ENCODE measurements around the gene MYRIP. TPM values are rescaled to one million over a fixed set of nuclear protein-coding genes. Genes with fewer than 3 reads are reported as not detected.

MYRIP gene
- total RNA-seq, 1 experiment from 2014 or later, result 0.59 TPM

DNA sequence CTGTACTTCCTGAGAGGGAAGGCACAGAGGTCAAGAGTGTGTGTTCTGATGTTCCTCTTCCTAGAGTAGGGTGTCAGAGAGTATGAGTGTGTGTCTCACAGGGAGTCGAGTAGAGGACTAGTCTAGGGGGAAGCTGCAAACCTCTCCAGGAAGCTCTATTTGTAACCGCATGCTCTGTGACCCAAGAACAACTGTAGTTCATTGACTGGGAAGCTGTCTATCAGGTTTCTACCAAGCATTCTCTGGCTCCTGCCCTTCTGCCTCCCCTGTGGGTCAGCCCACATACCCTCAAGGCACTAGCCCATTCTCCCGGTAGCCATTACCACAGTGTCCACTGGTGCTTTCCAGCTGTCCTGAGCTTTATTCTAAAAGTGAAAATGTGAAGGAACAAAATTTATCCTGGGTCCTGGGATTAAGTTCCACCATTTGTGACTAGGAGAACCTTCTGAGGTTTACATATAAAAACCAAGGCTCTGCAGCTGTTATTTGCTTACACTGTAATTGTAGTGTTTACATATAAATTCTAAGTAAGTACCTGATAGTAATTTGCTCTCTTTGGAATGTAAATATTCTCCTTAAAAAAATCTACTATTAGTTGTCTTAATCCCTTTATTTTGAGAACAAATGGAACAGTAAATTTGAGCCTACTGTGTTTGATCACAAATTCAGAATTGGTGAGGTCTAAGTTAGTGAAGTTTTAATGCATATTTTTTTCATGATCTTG is 40.7 kb downstream of the MYRIP start:
- no peak overlapping the region for H3K27ac Mint-ChIP-seq (ENCODE audit: unreplicated experiment)
- no peaks in the 10 kb centered on the region for H3K9me3 Mint-ChIP-seq (ENCODE audit: unreplicated experiment)
- TF ChIP-seq, protein P1, sequence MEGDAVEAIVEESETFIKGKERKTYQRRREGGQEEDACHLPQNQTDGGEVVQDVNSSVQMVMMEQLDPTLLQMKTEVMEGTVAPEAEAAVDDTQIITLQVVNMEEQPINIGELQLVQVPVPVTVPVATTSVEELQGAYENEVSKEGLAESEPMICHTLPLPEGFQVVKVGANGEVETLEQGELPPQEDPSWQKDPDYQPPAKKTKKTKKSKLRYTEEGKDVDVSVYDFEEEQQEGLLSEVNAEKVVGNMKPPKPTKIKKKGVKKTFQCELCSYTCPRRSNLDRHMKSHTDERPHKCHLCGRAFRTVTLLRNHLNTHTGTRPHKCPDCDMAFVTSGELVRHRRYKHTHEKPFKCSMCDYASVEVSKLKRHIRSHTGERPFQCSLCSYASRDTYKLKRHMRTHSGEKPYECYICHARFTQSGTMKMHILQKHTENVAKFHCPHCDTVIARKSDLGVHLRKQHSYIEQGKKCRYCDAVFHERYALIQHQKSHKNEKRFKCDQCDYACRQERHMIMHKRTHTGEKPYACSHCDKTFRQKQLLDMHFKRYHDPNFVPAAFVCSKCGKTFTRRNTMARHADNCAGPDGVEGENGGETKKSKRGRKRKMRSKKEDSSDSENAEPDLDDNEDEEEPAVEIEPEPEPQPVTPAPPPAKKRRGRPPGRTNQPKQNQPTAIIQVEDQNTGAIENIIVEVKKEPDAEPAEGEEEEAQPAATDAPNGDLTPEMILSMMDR (IDR thresholded peaks at IDR 0.05; ENCODE audit: insufficient read depth in 1 of 2, low read depth in 1 of 2, low read length in 1 of 2, severe bottlenecking in 1 of 2, unreplicated experiment in 1 of 2), result no peak
- Histone ChIP-seq H3K4me3 (ENCODE audit: low read depth, low read length) (no peak overlapping the region), H3K4me1 (no peaks in the 10 kb centered on the region), H3K27me3 (replicated peaks; ENCODE audit: control insufficient read depth, insufficient read depth, low read length) (no peaks in the 10 kb centered on the region), H3K9me3 (no peaks in the 10 kb centered on the region), H3K36me3 (ENCODE audit: control insufficient read depth, insufficient read depth, low read length) (no peaks in the 10 kb centered on the region)
- no peaks in the 10 kb centered on the region for H3K36me3 Mint-ChIP-seq (ENCODE audit: insufficient read depth, unreplicated experiment)
- no peaks in the 10 kb centered on the region for H3K4me1 Mint-ChIP-seq (ENCODE audit: low read depth, unreplicated experiment)
- intact Hi-C loops (cut with micrococcal nuclease; ENCODE audit: unreplicated experiment), result no loop called here
- peaks cover 3% of the 10 kb centered on the region for H3K27me3 Mint-ChIP-seq (ENCODE audit: insufficient read depth, unreplicated experiment)
- no peak overlapping the region for H3K4me3 Mint-ChIP-seq (ENCODE audit: unreplicated experiment)
- POLR2A ChIA-PET, result no interaction called here
- peak in 1 of 2 experiments; percentile 2 for DNase-seq
- no TSS peak for BruUV-seq (replicated peaks)
- CTCF ChIA-PET, result no interaction called here

- H3K4me3 Mint-ChIP-seq (ENCODE audit: unreplicated experiment), result no peak overlapping the region
- H3K9me3 Mint-ChIP-seq (ENCODE audit: unreplicated experiment), result no peaks in the 10 kb centered on the region
- no peaks in the 10 kb centered on the region for H3K4me1 Mint-ChIP-seq (ENCODE audit: low read depth, unreplicated experiment)
- H3K36me3 Mint-ChIP-seq (ENCODE audit: insufficient read depth, unreplicated experiment), result no peaks in the 10 kb centered on the region
- H3K4me3 ChIP-seq (ENCODE audit: low read depth, low read length), result no peak overlapping the region
- no peak for DNase-seq
- H3K27me3 Mint-ChIP-seq (ENCODE audit: insufficient read depth, unreplicated experiment), result peaks cover 3% of the 10 kb centered on the region
- intact Hi-C loops (cut with micrococcal nuclease; ENCODE audit: unreplicated experiment), result no loop called here
- no TSS peak for BruUV-seq (replicated peaks)
- CTCF ChIA-PET, result no interaction called here
- POLR2A ChIA-PET, result no interaction called here
- H3K9me3 ChIP-seq, result no peaks in the 10 kb centered on the region
- H3K27me3 ChIP-seq (replicated peaks; ENCODE audit: control insufficient read depth, insufficient read depth, low read length), result no peaks in the 10 kb centered on the region
- no peaks in the 10 kb centered on the region for H3K36me3 ChIP-seq (ENCODE audit: control insufficient read depth, insufficient read depth, low read length)
- TF ChIP-seq, protein P1 (IDR thresholded peaks at IDR 0.05; ENCODE audit: insufficient read depth in 1 of 2, low read depth in 1 of 2, low read length in 1 of 2, severe bottlenecking in 1 of 2, unreplicated experiment in 1 of 2), result no peak
- H3K4me1 ChIP-seq, result no peaks in the 10 kb centered on the region
- no peak overlapping the region for H3K27ac Mint-ChIP-seq (ENCODE audit: unreplicated experiment)
These were observed 41.3 kb downstream of the MYRIP start for GRCh38 chr3:39850716-39851032.

DNA sequence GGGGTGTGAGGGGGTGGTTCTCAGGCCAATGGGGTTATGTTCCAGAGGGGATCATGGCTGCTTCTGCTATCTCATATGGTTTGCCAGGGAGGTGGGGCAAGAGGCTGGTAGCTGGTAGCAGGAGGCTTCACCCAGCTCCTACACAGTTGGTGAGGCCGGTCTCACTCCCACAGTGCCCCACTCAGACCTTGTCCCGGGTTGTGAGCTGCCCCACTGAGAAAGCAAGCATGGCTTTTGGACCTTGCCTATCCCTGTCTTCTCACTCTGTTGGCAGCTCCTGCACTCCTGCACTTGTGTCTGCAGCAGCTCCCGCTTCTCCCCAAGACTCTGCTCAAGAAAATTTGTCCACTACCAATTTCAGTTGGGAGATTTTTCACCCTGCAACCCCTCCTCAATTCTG is 46.1 kb downstream of the MYRIP start:
- BruUV-seq (replicated peaks), result no TSS peak
- Mint-ChIP-seq H3K9me3 (ENCODE audit: unreplicated experiment) (peaks cover 24% of the 10 kb centered on the region), H3K4me3 (ENCODE audit: unreplicated experiment) (no peak overlapping the region), H3K4me1 (ENCODE audit: low read depth, unreplicated experiment) (no peaks in the 10 kb centered on the region), H3K36me3 (ENCODE audit: insufficient read depth, unreplicated experiment) (no peaks in the 10 kb centered on the region), H3K27me3 (ENCODE audit: insufficient read depth, unreplicated experiment) (peaks cover 12% of the 10 kb centered on the region), H3K27ac (ENCODE audit: unreplicated experiment) (no peak overlapping the region)
- H3K36me3 ChIP-seq (ENCODE audit: control insufficient read depth, insufficient read depth, low read length), result no peaks in the 10 kb centered on the region
- ChIA-PET CTCF (no interaction called here), POLR2A (no interaction called here)
- H3K4me3 ChIP-seq (ENCODE audit: low read depth, low read length), result no peak overlapping the region
- TF ChIP-seq, protein P1 (IDR thresholded peaks at IDR 0.05; ENCODE audit: insufficient read depth in 1 of 2, low read depth in 1 of 2, low read length in 1 of 2, severe bottlenecking in 1 of 2, unreplicated experiment in 1 of 2), result no peak
- H3K9me3 ChIP-seq, result no peaks in the 10 kb centered on the region
- H3K4me1 ChIP-seq, result no peaks in the 10 kb centered on the region
- no peak for DNase-seq
- H3K27me3 ChIP-seq (replicated peaks; ENCODE audit: control insufficient read depth, insufficient read depth, low read length), result no peaks in the 10 kb centered on the region
- intact Hi-C loops (cut with micrococcal nuclease; ENCODE audit: unreplicated experiment), result no loop called here
